NCI-H460 (cell line): ENCODE data around the gene RAD51B. TPM values are rescaled to one million over a fixed set of nuclear protein-coding genes. Genes with fewer than 3 reads are reported as not detected.

Experiments used
- DNase-seq: peaks from one replicate; pipeline ENCODE4 v3.0.0-alpha.2; 2016; ENCODE audit warnings: low read depth; ENCODE audit errors: extremely low read depth
- total RNA-seq: library from RNA; depleted of rRNA; stranded (reverse); fragments of >200 nt; shearing (Covaris generic); gene quantifications from 2 replicates; pipeline ENCODE4 v1.2.3, GENCODE V29; 2014

The RAD51B gene
- total RNA-seq, 1 experiment from 2014 or later = 13.4 TPM

- DNase-seq = no peak
Measured at GRCh38 chr14:68589447-68590200, 770.0 kb downstream of the RAD51B start.

GRCh38 chr14:68590201-68590522 is 770.6 kb downstream of the RAD51B start:
- no peak for DNase-seq

- DNase-seq = no peak
Measured at GRCh38 chr14:68591786-68592185, 772.2 kb downstream of the RAD51B start.

- DNase-seq = no peak
Measured at GRCh38 chr14:68592948-68593556, 773.5 kb downstream of the RAD51B start.

- DNase-seq = no peak
Measured at GRCh38 chr14:68593806-68594536, 774.4 kb downstream of the RAD51B start.

- no peak for DNase-seq
Measured at GRCh38 chr14:68594737-68595380, 775.3 kb downstream of the RAD51B start.

GRCh38 chr14:68596211-68596610 is 776.6 kb downstream of the RAD51B start:
- no peak for DNase-seq

- no peak for DNase-seq
Measured at GRCh38 chr14:68596701-68597100, 777.1 kb downstream of the RAD51B start.

- no peak for DNase-seq
Measured at GRCh38 chr14:68598089-68598488, 778.5 kb downstream of the RAD51B start.

GRCh38 chr14:68598621-68599447 is 779.3 kb downstream of the RAD51B start:
- DNase-seq = peak; percentile 89

GRCh38 chr14:68599896-68600610 is 780.5 kb downstream of the RAD51B start:
- no peak for DNase-seq

GRCh38 chr14:68602507-68602906 is 782.9 kb downstream of the RAD51B start:
- no peak for DNase-seq

- DNase-seq = no peak
Measured at GRCh38 chr14:68603533-68604360, 784.2 kb downstream of the RAD51B start.

GRCh38 chr14:68604361-68604730 is 784.8 kb downstream of the RAD51B start:
- DNase-seq = no peak

- no peak for DNase-seq
Measured at GRCh38 chr14:68604822-68605221, 785.2 kb downstream of the RAD51B start.

- no peak for DNase-seq
Measured at GRCh38 chr14:68606176-68606575, 786.6 kb downstream of the RAD51B start.

GRCh38 chr14:68606644-68607043 is 787.1 kb downstream of the RAD51B start:
- no peak for DNase-seq

GRCh38 chr14:68607081-68607866 is 787.7 kb downstream of the RAD51B start:
- DNase-seq = no peak
